ENCODE results near the gene FXYD3.

DNA sequence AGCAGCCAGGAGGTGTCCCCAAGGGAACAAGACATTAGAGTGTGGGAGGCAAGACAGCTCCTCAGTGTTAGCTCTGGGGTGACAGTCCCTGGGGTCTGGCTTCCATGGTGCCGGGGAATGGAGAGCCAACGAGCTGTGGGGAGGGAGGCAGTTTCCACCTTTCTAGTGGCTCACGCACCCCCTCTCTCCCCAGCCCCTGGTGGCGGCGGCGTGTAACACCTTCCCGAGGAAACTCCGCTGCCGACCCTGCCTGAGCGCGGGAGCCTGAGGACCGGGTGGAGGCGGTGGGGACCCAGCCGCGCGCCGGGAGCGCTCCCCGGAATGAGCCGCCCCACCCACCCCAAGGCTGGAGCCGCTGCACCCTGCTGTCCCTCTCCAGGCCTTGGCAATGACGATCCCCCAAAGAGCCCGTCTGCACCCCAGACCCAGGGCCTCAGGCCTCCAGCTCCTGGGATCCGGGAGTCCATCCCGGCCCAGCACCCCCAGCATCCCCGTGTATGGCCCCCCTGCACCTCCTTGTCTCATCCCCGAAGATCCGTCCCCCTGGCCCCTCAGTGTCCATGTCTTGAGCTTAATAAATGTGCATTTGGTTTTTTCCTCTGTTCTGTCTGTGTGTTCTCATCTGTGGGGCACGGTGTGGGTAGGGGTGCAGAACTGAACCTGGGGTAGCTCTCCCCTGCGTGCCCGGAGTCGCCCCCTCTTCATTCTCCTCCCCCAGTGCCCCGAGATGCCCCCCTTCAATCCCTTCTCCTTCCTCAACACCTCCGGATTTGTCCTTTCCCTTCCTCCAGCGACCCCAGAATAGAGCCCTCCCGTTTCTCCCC lies 38.3 kb downstream of the FXYD3 start:
- TF ChIP-seq EP300 (IDR thresholded peaks at IDR 0.05) (no peak), POLR2A (IDR thresholded peaks at IDR 0.05) (no peak)
- TF ChIP-seq, protein P1, sequence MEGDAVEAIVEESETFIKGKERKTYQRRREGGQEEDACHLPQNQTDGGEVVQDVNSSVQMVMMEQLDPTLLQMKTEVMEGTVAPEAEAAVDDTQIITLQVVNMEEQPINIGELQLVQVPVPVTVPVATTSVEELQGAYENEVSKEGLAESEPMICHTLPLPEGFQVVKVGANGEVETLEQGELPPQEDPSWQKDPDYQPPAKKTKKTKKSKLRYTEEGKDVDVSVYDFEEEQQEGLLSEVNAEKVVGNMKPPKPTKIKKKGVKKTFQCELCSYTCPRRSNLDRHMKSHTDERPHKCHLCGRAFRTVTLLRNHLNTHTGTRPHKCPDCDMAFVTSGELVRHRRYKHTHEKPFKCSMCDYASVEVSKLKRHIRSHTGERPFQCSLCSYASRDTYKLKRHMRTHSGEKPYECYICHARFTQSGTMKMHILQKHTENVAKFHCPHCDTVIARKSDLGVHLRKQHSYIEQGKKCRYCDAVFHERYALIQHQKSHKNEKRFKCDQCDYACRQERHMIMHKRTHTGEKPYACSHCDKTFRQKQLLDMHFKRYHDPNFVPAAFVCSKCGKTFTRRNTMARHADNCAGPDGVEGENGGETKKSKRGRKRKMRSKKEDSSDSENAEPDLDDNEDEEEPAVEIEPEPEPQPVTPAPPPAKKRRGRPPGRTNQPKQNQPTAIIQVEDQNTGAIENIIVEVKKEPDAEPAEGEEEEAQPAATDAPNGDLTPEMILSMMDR (IDR thresholded peaks at IDR 0.05), result peak; percentile 59 to 82 (median 74)
